ENCODE measurements around the gene PSORS1C2. TPM values are rescaled to one million over a fixed set of nuclear protein-coding genes. Genes with fewer than 3 reads are reported as not detected.

Gene PSORS1C2
- total and polyA plus RNA-seq, 4 donors, result not detected

GRCh38 chr6:31139599-31139998 lies 733 bp upstream of the PSORS1C2 start:
- no peaks in the 10 kb centered on the region for H3K9me3 ChIP-seq (ENCODE audit: control insufficient read depth in 4 of 4, low read length in 3 of 4)
- H3K36me3 ChIP-seq (ENCODE audit: control insufficient read depth in 4 of 4, insufficient read depth in 3 of 4, low read depth in 1 of 4, low read length in 3 of 4), result peaks cover 0 to 8% (median 3%) of the 10 kb centered on the region in 4 donors
- no peak for TF ChIP-seq REST (IDR thresholded peaks at IDR 0.05)
- TF ChIP-seq YY1 (IDR thresholded peaks at IDR 0.05), result no peak
- TF ChIP-seq HNF4G (IDR thresholded peaks at IDR 0.05), result no peak
- H3K4me3 ChIP-seq (ENCODE audit: low read depth in 1 of 3, low read length in 3 of 3), result no peak overlapping the region
- H3K4me1 ChIP-seq (ENCODE audit: control insufficient read depth in 4 of 4, insufficient read depth in 4 of 4, low read length in 3 of 4), result peaks cover 0 to 5% (median 4%) of the 10 kb centered on the region in 4 donors
- no peak overlapping the region for H3K9ac ChIP-seq (ENCODE audit: low read depth in 1 of 2, low read length in 2 of 2)
- H3K27ac ChIP-seq (ENCODE audit: low read depth in 1 of 2, low read length in 2 of 2), result no peak overlapping the region
- DNase-seq (ENCODE audit: low spot score), result no peak
- 46% methylated on average over 4 of the region's 4 CpGs for WGBS
- H3K27me3 ChIP-seq (ENCODE audit: control insufficient read depth in 4 of 4, insufficient read depth in 4 of 4, low read length in 3 of 4), result no peaks in the 10 kb centered on the region

- DNase-seq (ENCODE audit: low spot score), result no peak
- no peaks in the 10 kb centered on the region for H3K9me3 ChIP-seq (ENCODE audit: control insufficient read depth in 4 of 4, low read length in 3 of 4)
- WGBS, result 85% methylated on average over 10 of the region's 10 CpGs
- H3K4me3 ChIP-seq (ENCODE audit: low read depth in 1 of 3, low read length in 3 of 3), result no peak overlapping the region
- H3K36me3 ChIP-seq (ENCODE audit: control insufficient read depth in 4 of 4, insufficient read depth in 3 of 4, low read depth in 1 of 4, low read length in 3 of 4), result no peaks in the 10 kb centered on the region
- peaks cover 0 to 5% (median 4%) of the 10 kb centered on the region in 4 donors for H3K4me1 ChIP-seq (ENCODE audit: control insufficient read depth in 4 of 4, insufficient read depth in 4 of 4, low read length in 3 of 4)
- H3K27me3 ChIP-seq (ENCODE audit: control insufficient read depth in 4 of 4, insufficient read depth in 4 of 4, low read length in 3 of 4), result no peaks in the 10 kb centered on the region
- H3K27ac ChIP-seq (ENCODE audit: low read depth in 1 of 2, low read length in 2 of 2), result no peak overlapping the region
- H3K9ac ChIP-seq (ENCODE audit: low read depth in 1 of 2, low read length in 2 of 2), result no peak overlapping the region
- TF ChIP-seq HNF4G (IDR thresholded peaks at IDR 0.05) (no peak), FOXA2 (IDR thresholded peaks at IDR 0.05) (no peak), CTCF (IDR thresholded peaks at IDR 0.05; ENCODE audit: low read depth, low read length, missing input control) (no peak), REST (IDR thresholded peaks at IDR 0.05) (no peak), YY1 (IDR thresholded peaks at IDR 0.05) (no peak), GABPA (IDR thresholded peaks at IDR 0.05 in 1 of 2, conservative IDR thresholded peaks at IDR 0.05 in 1 of 2) (no peak), RAD21 (IDR thresholded peaks at IDR 0.05) (no peak), JUND (IDR thresholded peaks at IDR 0.05) (no peak), EGR1 (IDR thresholded peaks at IDR 0.05; ENCODE audit: low read depth in 2 of 2) (no peak), FOXA1 (IDR thresholded peaks at IDR 0.05) (no peak), MAX (IDR thresholded peaks at IDR 0.05) (no peak), RXRA (IDR thresholded peaks at IDR 0.05) (no peak), ZBTB33 (IDR thresholded peaks at IDR 0.05) (no peak), ATF3 (IDR thresholded peaks at IDR 0.05) (no peak), TAF1 (conservative IDR thresholded peaks at IDR 0.05) (no peak), NR2F2 (IDR thresholded peaks at IDR 0.05) (no peak)
Measured at GRCh38 chr6:31135710-31136109, 3.2 kb downstream of the PSORS1C2 start.

All from liver (tissue), 9 donors.